Neuronal stem cell (in vitro differentiated cells): ENCODE measurements around the gene TUBGCP6.

Experiments
- DNase-seq: peaks from one replicate; pipeline ENCODE4 v3.0.0-alpha.2; 2013; ENCODE audit warnings: low spot score
- H2AFZ ChIP-seq: one replicate; pipeline ENCODE4 v1.6.1; 2013; ENCODE audit warnings: mild to moderate bottlenecking, low read length, inconsistent platforms
- H2AK5ac ChIP-seq: 2 replicates; pipeline ENCODE4 v1.6.1; 2013; ENCODE audit warnings: low read depth, mild to moderate bottlenecking, inconsistent platforms, low read length, moderate library complexity, mixed read lengths
- H2BK120ac ChIP-seq: 2 replicates; pipeline ENCODE4 v1.6.1; 2013; ENCODE audit warnings: low read depth, mild to moderate bottlenecking, inconsistent platforms, low read length, moderate library complexity, mixed read lengths
- H2BK12ac ChIP-seq: one replicate; pipeline ENCODE4 v1.6.1; 2013; ENCODE audit warnings: low read length, inconsistent platforms
- H2BK15ac ChIP-seq: 2 replicates; pipeline ENCODE4 v1.6.1; 2013; ENCODE audit warnings: mild to moderate bottlenecking, low read length, inconsistent platforms, mixed read lengths
- H2BK5ac ChIP-seq: one replicate; pipeline ENCODE4 v1.6.1; 2013; ENCODE audit warnings: inconsistent platforms, mild to moderate bottlenecking, low read length, moderate library complexity
- H3K14ac ChIP-seq: one replicate; pipeline ENCODE4 v1.6.1; 2013; ENCODE audit warnings: low read length, inconsistent platforms
- H3K18ac ChIP-seq: 2 replicates; pipeline ENCODE4 v1.6.1; 2013; ENCODE audit warnings: low read length, inconsistent platforms
- H3K23ac ChIP-seq: 2 replicates; pipeline ENCODE4 v1.6.1; 2013; ENCODE audit warnings: low read depth, mild to moderate bottlenecking, mixed read lengths, low read length, inconsistent platforms; ENCODE audit not compliant: poor library complexity
- H3K27ac ChIP-seq: replicated peaks from 3 replicates; pipeline ENCODE4 v1.5.1; 2013; ENCODE audit warnings: low read length, inconsistent platforms
- H3K27me3 ChIP-seq, 3 experiments: 2 replicates each; pipeline ENCODE4 v1.6.1; 2013; ENCODE audit warnings: low read length in 3 of 3, mild to moderate bottlenecking in 2 of 3, inconsistent platforms in 1 of 3, low read depth in 1 of 3, mixed read lengths in 1 of 3, moderate library complexity in 1 of 3; ENCODE audit not compliant: control insufficient read depth in 3 of 3, insufficient read depth in 3 of 3
- H3K36me3 ChIP-seq, 2 donors: replicated peaks in 1 of 2; 2 replicates each; pipeline ENCODE4 v1.6.1; 2013; ENCODE audit warnings: low read length in 2 of 2; ENCODE audit not compliant: control insufficient read depth in 2 of 2, insufficient read depth in 2 of 2
- H3K4ac ChIP-seq: 2 replicates; pipeline ENCODE4 v1.6.1; 2013; ENCODE audit warnings: inconsistent platforms, mild to moderate bottlenecking, low read length, moderate library complexity
- H3K4me1 ChIP-seq, 2 donors: 1 replicate in 1 of 2; 2 replicates in 1 of 2; pipeline ENCODE4 v1.6.1; 2013; ENCODE audit warnings: low read length in 2 of 2, low read depth in 1 of 2; ENCODE audit not compliant: control insufficient read depth in 2 of 2, insufficient read depth in 1 of 2
- H3K4me2 ChIP-seq: one replicate; pipeline ENCODE4 v1.6.1; 2013; ENCODE audit warnings: mild to moderate bottlenecking, low read length, inconsistent platforms; ENCODE audit not compliant: insufficient read depth, poor library complexity, severe bottlenecking
- H3K4me3 ChIP-seq, 2 donors: 2 replicates each; pipeline ENCODE4 v1.5.1; 2013; ENCODE audit warnings: low read length in 2 of 2, mild to moderate bottlenecking in 2 of 2, inconsistent platforms in 1 of 2, moderate library complexity in 1 of 2
- H3K79me1 ChIP-seq: one replicate; pipeline ENCODE4 v1.6.1; 2013; ENCODE audit warnings: low read depth, mild to moderate bottlenecking, inconsistent platforms, low read length, moderate library complexity
- H3K9ac ChIP-seq: one replicate; pipeline ENCODE4 v1.6.1; 2013; ENCODE audit warnings: mild to moderate bottlenecking, low read depth, low read length, inconsistent platforms; ENCODE audit not compliant: poor library complexity
- H3K9me3 ChIP-seq, 2 donors: replicated peaks in 1 of 2; 2 replicates each; pipeline versions ENCODE3 to v1.6.1; 2013; ENCODE audit warnings: low read length in 2 of 2, mild to moderate bottlenecking in 2 of 2, inconsistent platforms in 1 of 2, low read depth in 1 of 2, mixed read lengths in 1 of 2, moderate library complexity in 1 of 2; ENCODE audit not compliant: control insufficient read depth in 2 of 2, insufficient read depth in 1 of 2
- H4K8ac ChIP-seq: one replicate; pipeline ENCODE4 v1.6.1; 2013; ENCODE audit warnings: low read depth, mild to moderate bottlenecking, inconsistent platforms, low read length, moderate library complexity
- H4K91ac ChIP-seq: one replicate; pipeline ENCODE4 v1.6.1; 2013; ENCODE audit warnings: low read length, low read depth, mild to moderate bottlenecking, inconsistent platforms; ENCODE audit not compliant: poor library complexity
- WGBS, 2 donors: extraction: QIAGEN DNeasy Blood & Tissue Kit; methylation state at CpG; one replicate each; pipeline ENCODE4 v1.1.7; 2013; ENCODE audit warnings: missing lambda C conversion rate in 2 of 2, mixed read lengths in 1 of 2; ENCODE audit not compliant: insufficient read length in 2 of 2, insufficient replicate concordance in 1 of 2; ENCODE audit errors: extremely low coverage in 2 of 2; 5-methylcytosine and 5-hydroxymethylcytosine counted together

TUBGCP6 gene

GRCh38 chr22:50264104-50264745 lies 19.4 kb upstream of the TUBGCP6 start:
- no peak for DNase-seq
- Histone ChIP-seq H3K9me3 (peaks cover 4% of the 10 kb centered on the region in 2 donors), H2AK5ac (peak overlapping the region; percentile 97), H2BK15ac (peak overlapping the region; percentile 95), H3K9ac (no peak overlapping the region), H4K91ac (no peak overlapping the region), H3K27me3 (peaks cover 0 to 2% (median 0%) of the 10 kb centered on the region in 3 experiments), H2AFZ (no peak overlapping the region), H3K79me1 (peaks cover 10% of the 10 kb centered on the region), H3K36me3 (peaks cover 0 to 17% of the 10 kb centered on the region in 2 donors), H3K4me1 (peaks cover 11 to 20% of the 10 kb centered on the region in 2 donors), H2BK5ac (no peak overlapping the region), H4K8ac (no peak overlapping the region), H3K27ac (no peak overlapping the region), H3K4me2 (no peak overlapping the region), H3K4ac (no peak overlapping the region), H2BK120ac (no peak overlapping the region), H3K23ac (no peak overlapping the region), H3K18ac (no peak overlapping the region), H3K4me3 (no peak overlapping the region), H3K14ac (no peak overlapping the region), H2BK12ac (peak overlapping the region; percentile 84)
- whole genome bisulfite sequencing, 2 donors: no CpG with 5 or more reads among the region's 15 CpGs

- Histone ChIP-seq H2BK12ac (peak overlapping the region; percentile 89), H2BK15ac (peak overlapping the region; percentile 99), H3K4me1 (peaks cover 11 to 18% of the 10 kb centered on the region in 2 donors), H2AK5ac (peak overlapping the region; percentile 99), H3K18ac (peak overlapping the region; percentile 96), H2BK5ac (peak overlapping the region; percentile 98), H3K27ac (no peak overlapping the region), H4K91ac (peak overlapping the region; percentile 26), H3K36me3 (peaks cover 0 to 24% of the 10 kb centered on the region in 2 donors), H2AFZ (no peak overlapping the region), H3K23ac (peak overlapping the region; percentile 29), H3K4me3 (no peak overlapping the region), H3K14ac (peak overlapping the region; percentile 67), H3K9me3 (peaks cover 4% of the 10 kb centered on the region in 2 donors), H3K27me3 (no peaks in the 10 kb centered on the region), H4K8ac (no peak overlapping the region), H3K79me1 (peaks cover 15% of the 10 kb centered on the region), H2BK120ac (peak overlapping the region; percentile 88), H3K9ac (no peak overlapping the region), H3K4ac (no peak overlapping the region), H3K4me2 (no peak overlapping the region)
- DNase-seq: no peak
- no CpG with 5 or more reads among the region's 9 CpGs for WGBS, 2 donors
Observed at GRCh38 chr22:50262973-50263617, 18.3 kb upstream of the TUBGCP6 start.

GRCh38 chr22:50262460-50262911 lies 17.7 kb upstream of the TUBGCP6 start:
- H4K8ac ChIP-seq: no peak overlapping the region
- peak overlapping the region; percentile 99 for H2BK15ac ChIP-seq
- no peak overlapping the region for H3K4me2 ChIP-seq
- peak overlapping the region; percentile 67 for H3K14ac ChIP-seq
- H3K4ac ChIP-seq: peak overlapping the region; percentile 66
- H3K4me3 ChIP-seq: peak overlapping the region in 1 of 2 donors; percentile 90
- H3K23ac ChIP-seq: peak overlapping the region; percentile 49
- H3K18ac ChIP-seq: peak overlapping the region; percentile 96
- H4K91ac ChIP-seq: peak overlapping the region; percentile 26
- peak overlapping the region; percentile 63 for H3K9ac ChIP-seq
- H3K9me3 ChIP-seq: peaks cover 4% of the 10 kb centered on the region in 2 donors
- peak overlapping the region; percentile 100 for H2BK12ac ChIP-seq
- H3K27ac ChIP-seq: peak overlapping the region; percentile 12
- DNase-seq: no peak
- peak overlapping the region; percentile 99 for H2AK5ac ChIP-seq
- H2BK120ac ChIP-seq: peak overlapping the region; percentile 83
- H2BK5ac ChIP-seq: peak overlapping the region; percentile 72
- WGBS, 2 donors: no CpG with 5 or more reads among the region's 7 CpGs
- H3K27me3 ChIP-seq: no peaks in the 10 kb centered on the region
- peaks cover 16% of the 10 kb centered on the region for H3K79me1 ChIP-seq
- peaks cover 0 to 29% of the 10 kb centered on the region in 2 donors for H3K36me3 ChIP-seq
- H2AFZ ChIP-seq: no peak overlapping the region
- peaks cover 11 to 18% of the 10 kb centered on the region in 2 donors for H3K4me1 ChIP-seq
